NOMO-1 (cell line): ENCODE data around the gene AUH.
A peak's percentile ranks its signal among the peaks of the same experiment; 100 is the strongest.

Experiments used
- DNase-seq, 2 experiments: peaks; one replicate each; lab custom pipeline; 2025; ENCODE audit not compliant: unreplicated experiment in 2 of 2; lab: John Stamatoyannopoulos, UW

AUH gene

DNA sequence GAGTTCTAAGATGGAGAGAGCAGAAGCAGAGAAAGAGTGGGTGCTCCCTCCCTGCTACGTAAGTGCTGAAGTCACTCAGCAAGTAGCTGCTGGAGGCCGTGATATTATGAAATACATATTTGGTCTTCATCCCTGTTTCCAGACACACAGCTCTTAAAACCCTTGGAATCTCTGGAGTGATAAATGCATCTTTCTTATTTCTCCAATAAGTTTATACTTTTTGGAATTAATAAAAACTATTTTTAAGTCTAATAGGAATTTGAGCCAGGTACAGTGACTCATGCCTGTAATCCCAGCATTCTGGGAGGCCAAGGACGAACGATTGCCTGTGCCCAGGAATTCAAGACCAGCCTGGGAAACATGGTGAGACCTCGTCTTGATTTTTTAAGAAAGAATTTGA is 60.6 kb downstream of the AUH start:
- DNase-seq, result no peak

DNA sequence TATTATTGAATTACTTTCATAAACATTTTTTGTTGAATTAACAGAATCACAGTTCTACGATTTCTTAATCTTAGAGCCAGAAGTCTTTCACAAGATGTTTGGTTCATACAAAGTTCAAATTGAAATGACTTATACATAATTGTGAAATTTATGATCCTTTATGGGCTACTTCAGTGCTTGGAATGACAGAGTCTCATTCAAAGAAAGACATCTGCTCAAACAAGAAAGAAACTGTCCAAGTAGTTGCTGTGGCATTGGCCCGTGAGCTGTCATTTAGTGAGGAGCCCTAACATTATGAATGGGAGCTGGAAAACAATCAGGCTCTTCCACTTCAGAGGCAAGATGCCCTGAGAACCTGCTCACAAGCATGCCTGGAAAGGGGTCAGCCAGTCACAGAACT is 63.4 kb downstream of the AUH start:
- DNase-seq, result peak in 1 of 2 experiments; percentile 38

DNA sequence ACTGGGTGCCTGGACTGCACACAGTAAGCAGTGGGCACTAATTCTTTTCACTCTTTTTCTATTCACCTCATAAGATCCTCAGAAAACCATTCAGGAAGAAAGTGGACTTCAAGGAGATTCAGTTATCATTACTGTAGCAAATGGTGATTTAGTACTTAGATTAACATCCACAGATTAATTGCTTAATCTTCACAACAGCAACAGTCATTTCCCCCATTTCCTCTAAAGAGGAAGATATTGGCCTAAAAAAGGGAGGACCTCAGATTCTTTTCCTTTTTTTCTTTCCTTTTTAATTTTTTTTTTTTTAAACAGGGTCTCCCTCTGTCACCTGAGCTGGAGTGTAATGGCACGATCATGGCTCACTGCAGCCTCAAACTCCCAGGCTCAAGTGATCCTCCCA is 64.4 kb downstream of the AUH start:
- DNase-seq, result peak in 1 of 2 experiments; percentile 14

DNA sequence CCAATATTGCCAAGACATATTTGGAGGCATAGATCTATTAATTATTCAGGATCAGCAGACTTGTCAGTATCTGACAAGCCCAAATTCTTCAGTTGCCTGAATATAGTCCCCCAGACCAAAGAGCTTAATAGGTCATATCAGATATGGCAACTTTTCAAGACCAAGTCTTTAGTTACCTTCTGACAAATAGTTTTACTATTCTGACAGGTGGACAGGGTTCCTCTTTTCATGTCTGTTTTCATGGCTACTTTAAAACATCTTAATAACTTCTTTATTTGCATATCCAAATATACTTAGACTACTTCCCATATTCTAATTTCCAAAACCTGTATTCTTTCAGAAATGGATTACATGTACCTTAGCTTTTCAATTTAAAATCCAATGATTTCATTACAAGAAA is 65.4 kb downstream of the AUH start:
- DNase-seq, result no peak

DNA sequence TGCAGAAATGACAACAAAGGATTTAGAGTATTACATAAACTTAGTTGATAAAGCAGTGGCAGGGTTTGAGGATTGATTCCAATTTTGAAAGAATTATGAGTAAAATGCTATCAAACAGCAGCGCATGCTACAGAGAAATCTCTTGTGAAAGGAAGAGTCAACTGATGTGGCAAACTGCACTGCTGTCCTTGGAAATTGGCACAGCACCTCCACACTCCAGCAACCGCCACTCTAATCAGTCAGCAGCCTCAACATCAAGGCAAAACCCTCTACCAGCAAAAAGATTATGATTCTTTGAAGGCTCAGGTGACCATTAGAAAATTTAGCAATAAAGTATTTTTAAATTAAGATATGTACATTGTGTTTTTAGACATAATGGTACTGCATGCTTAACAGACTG is 66.4 kb downstream of the AUH start:
- DNase-seq, result no peak

DNA sequence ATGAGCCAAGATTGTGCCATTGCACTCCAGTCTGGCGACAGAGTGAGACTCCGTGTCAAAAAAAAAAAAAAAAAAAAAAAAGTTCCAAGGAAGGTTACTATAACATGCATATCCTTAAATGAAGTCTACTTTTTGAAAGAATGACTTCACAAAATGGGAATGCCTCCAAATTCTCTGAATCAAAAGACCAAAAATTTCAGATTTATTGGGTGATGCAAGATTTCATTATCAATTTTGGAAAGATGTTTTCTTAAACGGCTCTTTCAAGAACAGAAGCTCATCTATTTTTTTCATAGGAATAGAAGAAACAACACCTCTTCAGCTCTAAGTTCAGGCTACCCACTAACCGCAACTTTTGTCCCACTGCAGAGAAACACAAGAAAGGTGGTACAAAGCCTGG is 69.9 kb downstream of the AUH start:
- DNase-seq, result no peak

DNA sequence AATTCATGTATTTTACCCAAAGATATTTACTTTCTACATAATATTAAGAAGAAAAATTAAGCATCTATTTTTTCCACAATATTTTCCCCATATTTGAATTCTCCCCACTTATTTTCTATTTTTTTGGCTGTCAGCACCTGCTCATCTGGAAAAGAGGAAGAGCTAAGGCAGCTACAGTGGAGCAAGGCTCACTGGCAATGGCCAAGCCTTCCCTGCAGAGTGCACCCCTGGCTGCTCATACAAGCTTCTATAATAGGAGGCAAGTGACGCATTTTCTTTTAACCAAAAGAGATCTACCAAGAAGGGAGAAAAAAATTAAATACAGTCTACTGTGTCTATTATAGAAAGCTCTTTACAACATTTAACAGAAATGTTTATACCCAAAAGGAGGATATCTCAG is 72.5 kb downstream of the AUH start:
- DNase-seq, result no peak

DNA sequence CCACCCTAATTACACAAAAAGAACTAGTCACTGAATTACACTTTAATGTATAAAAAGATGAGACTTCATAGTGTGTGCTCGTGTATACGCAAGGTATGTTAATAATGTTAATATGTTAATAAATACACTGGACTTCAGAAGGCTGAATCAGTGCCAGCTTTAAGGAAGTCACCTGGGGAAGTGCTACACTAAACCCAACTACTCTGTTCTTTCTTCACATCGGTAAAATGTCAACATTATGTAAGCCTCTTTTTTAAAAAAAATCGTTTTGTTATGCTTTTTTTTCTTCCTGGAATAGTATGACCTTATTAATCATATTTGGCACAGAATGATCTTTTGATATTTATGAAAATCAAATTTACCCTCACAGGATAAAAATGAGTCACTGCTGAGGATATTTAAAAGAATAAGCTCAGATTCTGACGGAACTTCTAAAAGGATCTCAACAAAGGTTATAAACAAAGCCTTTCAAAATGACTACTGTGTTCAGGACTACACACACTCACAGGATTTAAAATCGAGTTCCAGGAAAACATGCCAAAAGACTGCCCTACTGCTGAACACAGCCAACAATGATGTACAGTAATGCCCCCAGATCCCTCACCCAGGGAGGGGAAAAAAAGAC is 75.9 kb downstream of the AUH start:
- DNase-seq, result no peak

DNA sequence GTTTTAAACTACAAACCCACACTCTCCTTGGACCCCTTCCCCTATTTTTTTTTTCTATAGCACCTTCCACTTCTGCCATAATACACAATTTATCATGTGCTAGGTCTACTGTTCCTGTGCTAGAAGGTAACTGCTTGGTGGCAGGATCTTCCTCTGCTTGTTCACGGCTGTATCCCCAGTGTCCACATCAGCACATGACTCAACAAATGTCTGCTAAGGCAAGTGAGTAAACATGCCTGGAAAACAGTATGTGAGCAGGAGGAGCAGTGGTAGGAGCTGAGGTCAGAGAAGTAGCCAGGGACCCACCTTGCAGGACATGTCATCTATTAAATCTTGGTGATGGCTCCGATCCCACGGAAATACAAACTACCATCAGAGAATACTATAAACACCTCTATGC is 79.4 kb downstream of the AUH start:
- no peak for DNase-seq

DNA sequence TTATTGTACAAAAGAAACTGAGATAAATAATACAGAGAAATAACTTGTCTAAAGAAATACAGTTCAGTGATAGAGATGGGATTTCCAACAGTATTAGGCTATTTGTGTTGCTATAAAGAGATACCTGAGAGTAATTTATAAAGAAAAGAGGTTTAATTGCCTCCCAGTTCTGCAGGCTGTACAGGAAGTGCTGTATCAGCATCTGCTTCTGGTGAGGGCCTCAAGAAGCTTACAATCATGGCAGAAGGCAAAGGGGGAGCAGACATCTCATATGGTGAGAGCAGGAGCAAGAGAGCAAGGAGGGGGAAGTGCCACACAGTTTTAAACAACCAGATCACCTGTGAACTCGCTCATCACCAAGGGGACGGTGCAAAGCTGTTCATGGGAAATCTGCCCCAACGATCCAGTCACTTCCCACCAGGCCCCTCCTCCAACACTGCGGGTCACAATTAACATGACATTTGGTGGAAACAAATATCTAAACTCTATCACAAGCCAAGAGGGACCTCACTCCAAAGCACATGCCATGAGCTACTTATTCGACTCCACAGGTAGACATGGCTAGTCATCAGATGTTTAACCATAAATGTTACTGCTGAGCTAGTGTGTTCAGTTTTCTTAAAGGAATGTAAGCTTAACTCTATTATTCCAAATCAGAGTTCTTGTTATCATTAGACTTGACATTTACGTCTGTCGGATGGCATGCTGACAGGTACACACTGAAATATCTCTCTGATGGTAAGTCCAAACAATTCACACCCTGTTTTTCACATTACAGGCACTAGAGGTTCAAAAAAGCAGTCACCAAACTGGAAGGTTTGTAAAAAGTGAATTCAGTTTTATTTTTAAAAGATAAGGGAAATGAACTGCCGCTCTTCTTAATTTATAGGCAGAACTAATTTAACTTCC is 82.2 kb downstream of the AUH start:
- DNase-seq, result no peak

DNA sequence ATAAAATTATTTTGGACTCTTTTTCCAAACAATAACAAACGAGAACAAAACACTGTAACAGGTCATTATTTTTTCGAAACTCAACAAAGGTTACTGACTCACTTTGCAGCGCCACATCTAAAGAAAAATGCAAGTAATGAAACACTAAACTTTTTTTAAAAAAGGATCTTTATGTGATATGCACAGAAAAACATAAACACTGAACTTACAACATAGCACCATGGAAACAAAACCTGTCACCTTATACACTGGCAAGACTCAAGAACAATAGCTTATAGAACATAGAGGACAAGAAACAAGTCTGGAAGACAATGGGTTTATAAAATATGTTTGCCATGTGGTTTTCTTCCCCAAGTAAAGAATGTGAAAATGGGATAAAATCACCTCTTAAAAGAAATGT is 85.2 kb downstream of the AUH start:
- DNase-seq, result no peak

DNA sequence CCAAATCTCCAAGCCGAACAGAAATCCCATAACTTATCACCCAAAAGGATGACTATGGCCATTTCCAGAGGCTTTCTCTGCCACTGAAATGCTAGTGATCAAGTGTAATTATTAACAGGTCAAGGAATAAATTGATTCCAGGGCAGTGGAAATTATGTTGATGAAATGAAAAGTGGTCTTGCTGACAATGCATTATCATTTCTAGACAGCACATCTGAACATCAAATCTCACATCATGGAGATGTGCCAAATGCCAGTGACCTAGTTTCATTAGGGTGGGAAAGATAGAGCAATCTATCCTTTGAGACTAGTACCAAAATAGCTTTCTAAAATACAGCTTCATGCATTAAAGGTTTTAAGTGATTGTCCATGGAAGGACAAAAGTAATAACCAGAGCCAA is 86.1 kb downstream of the AUH start:
- no peak for DNase-seq

DNA sequence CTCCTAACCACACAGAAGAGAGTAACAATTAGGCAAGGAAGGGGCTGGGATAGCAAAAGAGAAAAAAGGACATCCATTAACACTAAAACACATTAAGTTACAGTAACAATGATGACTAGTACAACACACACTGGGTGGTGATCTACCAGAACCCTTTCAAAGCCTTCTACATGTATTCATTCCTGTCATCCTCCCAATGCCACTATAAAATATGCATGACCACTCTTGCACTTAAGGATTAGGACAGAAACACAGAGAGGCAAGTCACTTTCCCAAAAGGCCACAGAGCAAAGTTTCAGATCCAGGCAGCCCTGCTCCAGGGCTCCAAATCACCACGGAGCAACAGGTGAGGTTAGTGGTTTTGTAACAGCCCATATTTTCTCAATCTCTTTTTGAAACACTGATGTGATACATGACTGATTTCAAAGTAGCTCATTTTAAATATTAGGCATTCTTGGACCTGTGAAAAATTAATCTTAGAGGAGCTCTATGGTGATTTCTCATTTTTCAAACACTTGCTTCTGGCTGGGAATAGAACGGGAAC is 86.7 kb downstream of the AUH start:
- DNase-seq, result no peak

DNA sequence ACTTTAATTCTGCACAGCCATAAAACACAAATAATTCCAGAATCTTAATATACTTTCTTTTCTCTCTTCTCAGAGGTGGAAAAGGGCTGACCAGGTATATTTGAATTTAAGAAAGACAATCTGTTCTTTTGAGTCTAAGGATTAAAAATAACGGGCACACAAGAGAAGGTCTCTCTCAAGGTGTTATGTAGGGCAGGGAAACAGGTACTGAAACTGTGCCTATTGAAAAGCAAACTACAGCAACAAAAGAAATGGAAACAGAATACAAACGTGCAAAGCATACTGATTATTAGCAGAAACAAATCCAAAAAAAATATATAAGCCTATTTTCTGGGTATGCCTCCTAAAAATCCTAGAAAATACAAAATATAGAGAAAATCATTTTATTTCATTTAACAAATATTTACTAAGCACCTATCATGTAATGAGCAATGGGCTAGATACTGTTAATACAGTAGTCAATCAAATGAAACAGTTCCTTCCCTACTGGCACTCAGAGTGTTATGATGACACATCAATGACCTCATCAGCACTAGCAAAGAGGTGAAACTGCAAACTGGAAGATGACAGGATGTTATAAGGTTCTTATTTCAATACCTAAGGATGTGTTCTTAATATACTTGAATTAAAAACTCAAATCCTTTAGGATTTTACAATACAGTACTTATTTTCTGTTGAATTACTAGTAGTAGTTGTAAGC is 87.7 kb downstream of the AUH start:
- no peak for DNase-seq

DNA sequence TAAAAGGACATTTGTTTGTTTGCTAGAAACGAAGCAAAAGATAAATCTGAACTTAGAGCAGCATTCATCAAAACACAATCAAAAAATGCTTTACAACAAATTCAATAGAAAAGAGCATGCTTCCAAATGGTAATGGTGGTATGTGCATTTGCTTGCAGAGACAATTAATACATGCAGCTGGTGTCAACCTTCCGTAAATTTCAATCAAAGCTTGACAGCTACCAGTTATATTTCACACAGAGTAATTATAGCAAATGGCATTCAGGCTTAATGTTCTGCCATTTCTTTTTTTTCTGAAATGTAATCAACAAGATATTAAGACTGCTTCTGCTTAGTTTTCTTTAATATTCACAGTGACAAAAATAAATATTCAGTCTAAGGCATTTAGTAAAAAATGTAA is 90.6 kb downstream of the AUH start:
- no peak for DNase-seq

DNA sequence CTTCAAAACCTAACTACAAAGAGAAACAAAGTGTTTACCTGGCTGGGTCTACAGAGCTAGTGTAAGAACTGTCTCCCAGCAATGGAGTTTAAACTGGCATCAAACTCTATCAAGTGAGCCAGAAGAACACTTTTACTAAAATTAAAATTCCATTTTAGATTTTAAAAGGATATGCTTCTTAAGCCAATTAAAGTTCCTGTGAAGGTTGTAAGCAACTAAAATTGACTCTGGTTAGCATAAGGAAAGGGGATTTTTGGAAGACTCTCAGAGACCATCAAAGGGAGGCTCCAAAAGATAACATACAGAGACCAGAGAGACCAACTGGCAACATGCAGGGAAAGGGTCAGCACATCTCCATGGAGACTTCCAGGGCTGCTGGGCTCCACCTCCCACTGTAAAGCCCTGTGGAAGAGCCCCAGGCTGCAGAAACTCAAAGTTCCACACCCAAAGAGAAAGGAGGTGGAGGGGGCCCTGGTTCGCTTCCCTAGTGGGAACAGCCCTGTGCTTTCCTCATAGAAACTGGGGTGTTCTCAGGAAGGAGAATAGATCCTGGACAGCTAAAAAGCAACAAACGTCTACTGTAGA is 91.7 kb downstream of the AUH start:
- DNase-seq, result no peak

DNA sequence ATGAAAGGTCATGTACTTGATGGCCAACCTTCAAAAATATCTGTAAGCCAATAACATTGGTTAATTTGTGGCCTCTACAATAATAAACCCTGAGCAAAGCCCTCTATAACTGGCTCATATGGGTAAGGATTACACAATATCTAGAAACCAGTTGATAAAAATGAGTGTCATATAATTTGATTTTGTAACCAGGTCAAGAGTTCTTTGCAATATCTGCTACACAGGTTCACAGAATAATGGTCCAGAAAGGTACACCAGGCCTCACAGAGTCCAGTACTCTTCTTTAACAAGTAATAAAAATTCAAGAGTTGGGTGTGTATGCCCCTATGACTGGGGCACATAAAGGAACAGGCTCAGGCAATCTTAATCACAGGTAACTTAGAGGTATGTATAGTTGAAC is 95.3 kb downstream of the AUH start:
- DNase-seq, result no peak

DNA sequence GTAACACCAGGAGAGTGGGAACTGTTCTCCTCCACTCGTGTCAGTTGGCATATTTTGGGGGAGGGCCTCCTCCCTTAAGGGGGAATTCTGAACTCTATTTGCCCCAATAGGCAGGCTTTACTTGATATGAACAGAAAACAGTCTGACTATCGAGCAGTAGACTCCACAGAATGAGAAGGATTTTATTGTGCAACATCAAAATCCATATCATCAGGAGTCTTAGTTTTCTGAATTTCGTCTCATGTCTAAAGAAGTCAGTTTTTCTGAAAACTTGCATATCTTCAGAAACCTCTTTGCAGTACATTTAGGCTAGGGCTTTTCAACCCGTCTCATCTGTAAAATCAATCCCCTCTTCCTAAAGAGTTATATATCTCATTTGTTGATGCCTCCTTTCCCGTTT is 96.2 kb downstream of the AUH start:
- DNase-seq, result no peak

DNA sequence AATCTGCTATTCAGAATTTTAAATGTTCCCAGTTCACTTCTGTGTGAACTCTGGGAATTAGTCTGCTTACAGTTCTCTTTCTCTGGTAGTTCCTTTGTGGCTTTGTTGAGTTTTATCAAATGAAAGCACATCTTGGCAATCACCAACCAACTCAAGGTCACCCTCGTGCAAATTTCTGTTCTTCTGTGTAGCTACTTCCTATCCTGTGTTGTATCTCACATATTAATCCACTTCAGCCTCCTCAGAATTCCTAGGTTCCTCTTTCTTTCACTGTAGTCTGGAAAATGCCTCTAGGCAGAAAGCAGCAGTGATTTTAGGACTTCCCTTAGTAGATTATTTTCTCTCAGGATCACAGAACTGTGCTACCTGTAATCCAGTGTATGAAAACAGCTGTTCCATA is 100.3 kb downstream of the AUH start:
- DNase-seq, result no peak

DNA sequence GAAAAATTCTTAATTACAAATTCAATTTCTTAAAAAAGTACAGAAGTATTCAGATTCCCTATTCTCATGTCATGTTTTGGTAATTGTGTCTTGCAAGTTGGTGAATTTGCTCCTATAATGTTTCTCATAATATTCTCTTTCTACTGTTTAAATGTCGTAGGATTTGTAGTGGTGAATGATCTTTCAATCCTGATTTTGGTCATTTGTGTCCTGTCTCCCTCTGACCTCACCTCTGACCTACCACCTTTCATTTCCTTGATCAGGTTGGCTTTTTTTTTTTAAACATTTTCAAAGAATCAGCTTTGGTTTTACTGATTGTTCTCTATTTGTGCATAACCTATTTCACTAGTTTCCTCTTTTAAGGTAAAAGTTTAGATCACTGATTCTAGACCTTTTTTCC is 102.6 kb downstream of the AUH start:
- no peak for DNase-seq

DNA sequence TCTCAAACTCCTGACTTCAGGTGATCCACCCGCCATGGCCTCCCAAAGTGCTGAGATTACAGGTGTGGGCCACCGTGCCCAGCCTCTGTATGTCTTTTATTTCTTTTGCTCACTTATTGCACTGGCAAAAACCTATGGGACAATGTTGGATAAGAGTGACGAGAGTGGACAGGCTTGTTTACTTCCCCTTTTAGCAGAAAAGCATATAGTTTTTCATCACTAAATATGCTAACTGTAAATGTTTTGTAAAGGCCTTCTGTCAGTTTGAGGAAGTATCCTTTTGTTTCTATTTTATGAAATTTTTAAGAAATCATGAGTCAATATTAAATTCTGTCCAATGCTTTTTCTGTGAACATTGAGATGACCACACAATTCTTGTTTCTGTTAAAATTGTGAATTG is 103.3 kb downstream of the AUH start:
- peak; percentile 9 to 65 for DNase-seq
